GM19397 (cell line): Measurements from ENCODE around the gene MFSD6L.
"Not testable (repeated sequence)": the region's sequence is repeated elsewhere in the genome, so short reads cannot be mapped to it uniquely, and the experiment has no call there.

ENCODE experiments used
- ATAC-seq: cut with Tn5 transposase; IDR thresholded peaks from one replicate; pipeline ENCODE4 v1.9.1; 2021; ENCODE audit warnings: mild to moderate bottlenecking, moderate library complexity; ENCODE audit not compliant: unreplicated experiment

MFSD6L gene

DNA sequence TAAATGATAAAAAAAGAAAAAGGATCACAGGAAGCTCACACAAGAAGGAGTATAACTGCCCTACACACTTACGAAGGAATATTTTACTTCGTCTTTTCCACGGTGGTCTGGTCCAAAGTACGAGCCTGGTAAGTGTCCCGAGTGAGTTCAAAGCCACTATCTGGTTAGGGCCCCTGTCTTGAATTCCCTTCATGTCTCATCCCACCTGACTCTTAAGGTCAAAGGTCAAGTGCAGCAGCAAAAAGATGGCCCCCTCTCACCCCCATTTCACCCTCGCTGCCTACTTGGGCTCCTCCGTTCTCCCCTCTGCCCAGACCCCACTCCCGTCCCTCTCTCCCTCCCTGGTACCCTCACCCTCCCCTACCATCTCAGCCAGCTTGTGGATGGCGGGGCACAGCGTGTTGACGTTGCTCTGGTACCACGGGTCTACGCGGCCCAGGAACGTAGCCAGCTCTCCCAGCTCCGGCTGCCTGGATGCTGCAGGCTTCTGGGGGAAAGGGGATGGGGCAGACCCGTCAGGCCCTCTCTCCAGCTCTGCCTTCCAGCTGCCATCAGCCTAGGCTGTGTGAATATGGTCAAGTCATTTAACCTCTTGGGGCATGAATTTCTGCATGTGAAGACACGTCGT is 27.8 kb upstream of the MFSD6L start:
- no peak for ATAC-seq

DNA sequence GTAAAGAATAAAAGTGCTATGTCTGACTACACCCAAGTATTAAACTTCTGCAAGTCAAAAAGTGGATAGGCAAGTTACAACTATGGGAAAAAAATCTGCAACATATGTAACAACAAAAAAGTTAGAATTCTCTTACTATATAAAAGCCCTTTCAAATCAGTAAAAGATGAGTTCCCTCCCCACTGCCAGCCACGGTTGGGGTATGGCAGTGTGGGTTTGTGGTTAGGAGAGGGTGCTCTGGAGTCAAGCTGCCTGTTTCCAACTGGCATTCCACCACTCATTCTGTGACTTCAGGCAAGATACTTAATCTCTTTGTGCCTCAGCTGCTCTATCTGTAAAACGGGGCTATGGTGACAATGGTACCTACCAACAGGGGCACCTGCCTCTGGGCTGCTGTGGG is 26.6 kb upstream of the MFSD6L start:
- ATAC-seq: no peak

DNA sequence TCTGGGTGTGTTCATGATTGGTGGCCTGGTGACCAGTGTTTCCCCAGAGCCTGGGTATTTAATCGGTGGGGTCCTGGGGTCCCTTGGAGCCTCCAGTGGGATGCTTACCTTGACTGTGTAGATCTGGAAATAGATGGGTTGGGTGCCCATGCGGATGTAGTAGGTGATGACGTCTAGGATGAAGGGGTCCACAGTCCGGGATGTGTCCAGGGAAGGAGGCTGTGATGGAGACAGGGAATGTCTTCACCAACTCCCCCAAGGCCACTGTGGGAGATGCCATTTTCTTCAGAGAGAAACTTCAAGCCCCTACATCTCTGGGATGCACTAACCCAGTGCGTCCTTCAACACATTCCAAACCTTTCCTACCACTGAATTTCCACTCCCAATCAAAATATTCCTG is 24.1 kb upstream of the MFSD6L start:
- no peak for ATAC-seq

DNA sequence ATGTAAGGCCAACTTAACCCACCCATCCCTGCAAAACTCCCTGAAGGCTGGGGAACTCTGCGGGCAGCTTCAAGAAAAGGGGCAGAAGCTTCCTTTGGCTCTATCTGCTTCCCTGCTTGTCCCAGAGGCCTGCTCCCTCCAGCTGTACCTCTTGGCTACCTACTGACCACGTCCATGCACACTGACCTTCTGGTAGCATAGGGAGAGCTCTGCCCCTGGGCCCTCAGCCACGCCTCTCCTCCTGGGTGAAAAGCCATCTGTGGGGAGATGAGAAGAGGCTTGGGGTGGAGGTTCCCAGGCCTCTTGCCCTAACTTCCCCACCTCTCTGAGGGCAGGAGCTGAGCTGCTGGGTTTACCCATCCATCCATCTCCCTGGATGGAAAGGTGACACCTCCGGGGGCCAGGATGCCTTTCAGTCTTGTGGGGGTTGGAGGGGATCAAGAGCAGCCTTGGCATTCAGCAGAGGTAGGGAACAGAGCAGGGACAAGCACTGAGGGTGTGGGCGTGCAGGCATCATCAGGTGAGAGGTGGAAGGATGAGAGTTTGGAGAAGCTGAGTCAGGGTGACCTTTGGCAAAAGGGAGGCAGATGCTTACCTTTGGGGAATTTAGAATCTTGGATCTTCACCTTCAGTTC is 23.4 kb upstream of the MFSD6L start:
- no peak for ATAC-seq

DNA sequence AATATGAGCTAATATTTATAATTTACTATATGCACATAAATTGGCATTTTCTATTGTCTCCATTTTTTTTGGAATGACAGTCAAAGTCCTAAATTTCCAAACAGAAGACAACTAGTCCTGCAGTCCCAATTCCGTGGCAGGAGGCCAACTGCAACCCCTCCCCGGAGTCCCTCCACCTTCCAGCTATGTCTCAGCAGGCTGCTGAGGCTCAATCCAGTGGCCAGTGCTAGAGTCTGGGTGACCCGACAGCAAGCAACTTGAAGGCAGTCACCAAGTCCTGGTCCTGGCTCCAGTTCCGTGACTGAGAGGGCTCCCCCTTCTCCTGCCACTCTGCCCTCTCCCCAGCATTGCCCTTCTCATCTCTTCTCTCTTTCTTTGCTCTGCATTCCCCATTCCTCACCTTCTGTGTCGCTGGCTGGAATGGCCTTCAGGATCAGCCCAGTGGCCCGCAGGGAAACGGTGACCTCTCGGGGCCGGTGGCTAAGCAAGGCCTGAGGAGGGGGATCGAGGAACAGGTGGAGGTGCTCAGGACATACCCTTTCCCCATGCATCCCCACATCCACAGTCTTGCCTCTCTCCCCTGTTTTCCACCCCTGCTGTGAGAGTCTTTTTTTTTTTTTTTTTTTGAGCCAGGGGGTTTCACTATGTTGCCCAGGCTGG is 22.4 kb upstream of the MFSD6L start:
- no peak for ATAC-seq

DNA sequence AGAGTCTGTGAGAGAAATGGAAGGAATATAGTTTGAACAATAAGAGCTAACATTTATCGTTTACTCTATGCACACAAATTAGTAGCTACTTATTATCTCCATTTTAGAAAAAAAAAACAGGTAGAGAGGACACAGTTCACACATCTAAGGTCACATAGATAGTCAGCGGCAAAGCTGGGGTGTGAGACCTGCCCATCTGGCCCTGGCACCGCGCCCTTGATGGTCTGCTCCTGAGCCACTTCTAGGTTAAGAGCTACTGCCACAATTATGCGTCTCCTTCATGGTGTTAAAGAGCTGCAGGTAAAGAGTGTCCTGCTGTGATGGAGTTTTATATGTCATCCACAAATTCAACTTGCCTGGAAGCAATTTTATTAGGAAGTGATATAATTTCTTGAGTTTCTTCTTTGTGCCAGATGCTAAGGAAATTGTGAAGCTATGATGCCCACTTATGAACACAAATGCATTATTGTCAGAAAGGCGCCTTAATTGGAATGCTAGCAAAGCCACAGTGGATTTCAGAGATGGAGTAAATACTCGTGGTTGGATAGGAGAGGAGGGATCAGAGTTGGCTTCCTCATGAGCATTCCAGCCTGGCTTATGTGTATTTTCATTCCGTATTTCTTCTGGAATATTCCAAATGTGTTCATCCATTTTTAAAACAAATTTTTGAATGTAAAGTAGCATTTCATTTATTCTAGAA is 21.3 kb upstream of the MFSD6L start:
- no peak for ATAC-seq

DNA sequence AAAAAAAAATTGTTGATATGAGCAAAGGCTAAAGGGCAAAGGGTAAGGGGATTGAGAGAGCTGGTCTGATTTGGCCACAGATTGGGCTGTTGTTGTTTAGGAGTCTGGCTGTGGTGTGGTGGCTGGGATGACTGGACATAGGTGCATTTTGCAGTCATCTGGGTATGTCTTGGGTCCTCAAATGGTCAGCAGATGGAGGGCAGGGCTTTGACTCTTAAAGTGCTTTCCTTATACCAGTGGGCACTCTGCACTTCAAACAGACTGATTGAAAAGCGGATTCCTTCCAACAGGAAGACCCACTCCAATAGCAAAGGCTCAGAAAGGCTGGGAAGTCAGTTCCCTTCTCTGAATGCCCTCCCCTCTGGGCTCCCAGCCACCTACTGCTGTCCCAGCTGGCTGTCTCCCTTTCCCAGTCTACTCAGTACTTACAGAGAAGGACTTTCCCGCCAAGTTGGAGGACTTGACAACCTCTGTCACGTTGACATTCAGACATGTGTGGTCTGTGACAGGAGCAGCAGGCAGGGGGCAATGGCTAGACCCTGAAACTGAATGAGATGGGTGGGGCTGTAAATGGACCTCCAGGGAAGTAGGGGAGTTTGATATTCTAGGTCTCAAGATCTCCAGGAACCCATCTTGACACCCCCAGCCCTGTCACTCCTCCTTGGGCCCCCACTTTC is 19.6 kb upstream of the MFSD6L start:
- no peak for ATAC-seq

DNA sequence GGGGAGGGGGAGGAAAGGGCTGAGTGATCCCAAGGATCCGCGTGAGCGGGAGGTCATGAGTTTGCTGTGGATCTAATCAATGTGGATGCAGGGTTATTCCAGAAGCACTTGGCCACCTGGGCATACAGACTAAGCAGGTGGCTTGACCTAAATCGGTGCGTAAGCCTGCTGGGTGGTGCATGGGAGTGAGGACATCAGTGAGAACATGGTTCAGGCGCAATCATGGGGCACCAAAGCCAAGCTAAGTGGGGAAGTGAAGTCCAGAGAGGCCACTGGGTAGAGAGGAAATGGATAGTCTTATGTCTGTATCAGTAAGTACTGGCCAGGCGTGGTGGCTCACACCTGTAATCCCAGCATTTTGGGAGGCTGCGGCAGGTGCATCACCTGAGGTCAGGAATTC is 18.9 kb upstream of the MFSD6L start:
- no peak for ATAC-seq

DNA sequence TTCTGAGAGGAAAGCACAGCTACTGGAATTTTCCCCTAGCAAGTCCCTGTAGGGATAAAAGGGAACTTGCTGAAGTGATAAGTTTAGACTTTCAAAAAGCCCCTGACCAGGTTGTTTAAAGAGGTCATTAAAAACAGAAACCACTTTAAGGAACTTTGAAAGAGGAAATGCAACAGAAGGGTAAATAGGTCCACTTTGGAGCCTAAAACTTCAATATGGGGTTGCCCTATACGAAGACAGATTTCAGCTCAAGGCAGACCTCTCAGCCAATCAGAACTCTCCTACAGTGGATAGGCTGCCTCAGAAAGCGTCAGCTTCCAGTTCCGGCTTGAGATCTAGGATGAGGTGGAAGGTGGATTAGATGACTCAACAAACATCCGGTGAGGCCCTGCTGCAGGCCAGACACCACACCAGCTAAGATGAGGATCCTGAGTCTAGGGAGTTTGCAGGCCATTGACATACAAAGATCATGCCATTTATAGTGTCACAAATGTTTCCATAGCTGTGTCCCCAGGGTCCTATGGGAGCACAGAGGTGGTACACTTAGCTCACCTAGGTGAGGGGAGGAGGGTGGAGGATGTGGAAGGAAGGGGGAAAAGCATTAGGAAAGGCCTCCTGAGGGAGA is 7.9 kb upstream of the MFSD6L start:
- peak; percentile 80 for ATAC-seq

DNA sequence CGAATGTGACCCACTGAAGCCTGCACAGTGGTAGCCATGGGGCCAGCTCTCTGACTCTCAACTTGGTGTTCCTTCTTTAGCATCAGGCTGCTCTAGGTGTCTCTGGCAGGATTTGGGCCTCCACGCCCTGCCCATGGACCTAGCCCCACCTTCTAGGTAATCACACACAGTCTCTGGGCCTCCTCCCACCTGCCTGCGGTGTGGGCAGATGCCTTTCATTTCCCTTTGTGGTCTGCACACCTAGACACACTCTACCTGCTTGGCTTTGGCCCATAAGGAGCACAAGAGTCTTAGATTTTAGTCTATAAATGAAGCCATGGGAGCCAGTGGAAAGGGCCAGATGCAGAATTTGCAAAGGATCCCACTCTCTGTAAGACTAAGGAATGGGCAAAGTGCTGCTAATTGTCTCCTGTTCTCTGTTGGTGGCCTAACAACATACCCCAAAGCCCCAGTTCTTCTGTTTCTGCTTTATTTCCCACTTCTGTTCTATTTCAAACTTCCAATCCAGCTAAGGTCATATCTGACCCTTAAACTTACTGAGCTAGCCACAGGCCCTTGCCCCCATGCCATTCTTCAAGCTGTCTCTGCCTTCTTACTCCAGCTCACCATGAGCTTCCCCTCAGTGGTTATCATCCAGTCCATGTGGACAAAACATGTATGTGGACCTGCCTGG is 7.2 kb upstream of the MFSD6L start:
- ATAC-seq: no peak

DNA sequence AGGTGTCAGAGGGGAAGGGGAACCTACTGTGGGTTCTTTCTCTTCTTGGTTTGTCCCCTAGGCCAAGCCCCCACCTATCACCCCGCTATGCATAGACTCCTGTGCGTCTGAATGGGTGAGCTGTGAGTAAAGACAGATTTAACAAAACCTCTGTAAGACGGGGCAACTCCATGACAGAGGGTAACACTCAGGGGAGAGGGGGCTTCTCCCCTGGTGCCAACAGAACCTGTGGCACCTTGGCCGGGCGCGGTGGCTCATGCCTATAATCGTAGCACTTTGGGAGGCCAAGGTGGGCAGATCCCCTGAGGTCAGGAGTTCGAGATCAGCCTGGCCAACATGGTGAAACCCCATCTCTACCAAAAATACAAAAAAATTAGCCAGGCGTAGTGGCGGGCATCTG is 6.2 kb upstream of the MFSD6L start:
- ATAC-seq: not testable (repeated sequence)

DNA sequence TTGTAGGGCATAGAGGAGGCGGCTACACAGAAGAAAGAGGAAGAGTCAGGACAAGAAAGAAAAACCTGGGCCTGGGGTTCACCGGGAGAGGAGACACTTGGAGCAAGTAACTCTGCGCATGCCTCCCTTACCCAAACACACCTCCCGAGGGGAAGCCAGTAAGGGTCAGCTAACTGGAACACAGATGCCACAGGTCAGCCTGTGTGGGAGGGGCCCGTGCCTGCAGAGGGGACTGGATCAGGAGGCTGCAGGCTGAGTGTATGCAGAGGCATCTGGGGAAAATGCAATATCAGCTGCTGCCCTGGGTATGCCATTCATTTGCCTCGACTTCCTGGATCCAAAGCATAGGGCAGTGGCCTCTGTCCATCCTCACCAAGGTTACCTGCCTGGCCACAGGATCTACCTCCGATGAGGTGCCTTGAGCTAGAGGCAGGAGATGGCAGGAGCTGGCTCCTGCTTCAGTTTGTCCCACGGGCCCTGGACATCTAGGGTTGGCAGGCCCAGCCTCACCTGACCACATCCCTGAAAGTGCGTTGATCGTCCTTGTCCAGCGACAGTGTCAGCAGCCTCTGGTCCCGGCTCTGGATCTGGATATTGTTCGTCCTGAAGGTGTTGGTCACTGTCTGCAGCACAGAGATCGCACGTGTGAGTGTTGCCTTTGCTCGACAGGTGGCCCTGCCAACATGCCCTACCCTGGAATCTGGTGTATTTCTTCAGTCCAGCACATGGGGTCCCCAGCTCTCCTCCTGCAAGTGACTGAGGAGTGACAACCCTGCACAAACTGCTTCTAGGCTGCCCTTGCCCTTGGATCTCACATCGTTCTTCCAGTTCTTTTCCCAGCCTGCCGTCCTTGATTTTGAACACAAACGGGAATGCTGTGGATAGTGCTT is 4.6 kb upstream of the MFSD6L start:
- ATAC-seq: no peak

DNA sequence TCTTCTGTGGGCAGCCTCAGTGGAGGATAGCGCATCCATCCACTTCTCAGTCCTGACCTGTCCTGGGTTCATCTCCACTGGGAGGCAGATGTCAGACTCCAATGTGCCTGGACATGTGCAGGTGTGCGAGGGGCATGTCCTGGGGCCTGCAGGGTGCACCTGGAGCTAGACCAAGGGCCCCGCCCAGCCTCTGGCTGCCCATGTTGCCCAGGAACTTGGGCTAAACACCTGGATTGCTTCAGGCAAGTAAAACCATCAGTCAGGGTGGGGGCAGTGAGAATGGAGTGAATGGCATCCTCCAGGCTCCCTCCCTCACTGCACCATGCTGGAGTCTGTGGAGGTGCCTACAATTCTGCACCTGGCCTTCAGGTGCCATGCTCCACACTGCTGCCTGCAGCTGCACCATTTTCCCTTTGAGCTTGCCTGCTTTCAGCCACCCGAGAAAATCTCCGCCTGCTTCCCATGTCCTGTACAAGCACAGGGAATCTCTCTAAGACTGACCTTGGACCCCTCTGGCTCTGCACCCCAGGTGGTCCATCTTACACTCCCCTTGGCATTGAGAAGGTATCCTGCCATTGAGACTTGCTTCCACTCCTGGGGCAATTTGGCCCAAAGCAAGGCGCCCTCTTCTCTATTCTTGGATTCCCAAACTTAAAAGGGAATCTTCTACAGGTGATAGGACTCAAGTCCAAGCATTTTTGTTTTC is 2.1 kb upstream of the MFSD6L start:
- no peak for ATAC-seq

DNA sequence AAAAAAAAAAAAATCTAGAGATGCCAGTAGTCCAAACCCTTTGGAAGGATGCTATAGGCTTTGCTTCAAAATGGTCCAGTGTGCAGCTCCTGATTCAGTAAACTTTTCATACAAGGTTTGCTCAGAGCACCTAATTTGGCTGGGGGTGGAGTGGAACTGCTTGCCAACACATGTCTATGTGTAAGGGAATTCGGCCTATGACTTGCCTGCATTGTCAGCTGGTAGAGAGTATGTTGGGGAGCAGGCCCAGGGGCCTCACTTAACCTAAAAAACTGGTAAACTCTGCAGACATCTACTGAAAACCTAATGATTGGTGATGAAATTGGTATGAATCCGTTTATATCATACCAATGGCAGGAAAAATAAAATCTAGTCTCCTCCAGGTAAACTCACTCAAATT is 1.5 kb upstream of the MFSD6L start:
- no peak for ATAC-seq

DNA sequence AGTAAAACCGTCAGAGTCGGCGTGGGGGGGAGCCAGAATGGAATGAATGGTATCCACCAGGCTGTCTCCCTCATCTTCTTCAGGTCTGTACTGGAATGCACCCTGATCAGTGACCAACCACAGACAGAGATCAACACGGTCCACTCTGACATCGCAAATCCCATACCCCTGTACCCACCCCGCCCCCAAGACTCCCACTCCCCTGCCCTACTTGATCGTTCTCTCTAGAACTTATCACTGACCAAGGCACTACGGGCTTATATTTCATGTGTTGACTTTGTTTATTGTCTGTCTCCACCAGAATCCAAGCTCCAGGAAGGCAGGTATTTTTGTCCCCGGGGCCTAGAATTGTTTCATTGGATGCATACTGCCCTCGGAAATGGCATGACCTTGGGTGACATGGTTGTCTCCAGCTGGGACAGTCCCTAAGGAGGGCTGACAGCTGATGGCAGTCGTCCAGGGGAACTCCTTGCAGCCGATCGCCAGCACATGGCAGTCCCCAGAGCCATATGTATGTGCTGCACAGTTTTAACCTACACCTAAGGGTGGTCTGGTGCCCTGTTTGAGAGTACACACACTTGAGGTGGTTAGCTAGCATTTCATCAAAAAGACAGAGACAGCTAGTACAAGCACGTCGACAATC is 526 bp upstream of the MFSD6L start:
- no peak for ATAC-seq

DNA sequence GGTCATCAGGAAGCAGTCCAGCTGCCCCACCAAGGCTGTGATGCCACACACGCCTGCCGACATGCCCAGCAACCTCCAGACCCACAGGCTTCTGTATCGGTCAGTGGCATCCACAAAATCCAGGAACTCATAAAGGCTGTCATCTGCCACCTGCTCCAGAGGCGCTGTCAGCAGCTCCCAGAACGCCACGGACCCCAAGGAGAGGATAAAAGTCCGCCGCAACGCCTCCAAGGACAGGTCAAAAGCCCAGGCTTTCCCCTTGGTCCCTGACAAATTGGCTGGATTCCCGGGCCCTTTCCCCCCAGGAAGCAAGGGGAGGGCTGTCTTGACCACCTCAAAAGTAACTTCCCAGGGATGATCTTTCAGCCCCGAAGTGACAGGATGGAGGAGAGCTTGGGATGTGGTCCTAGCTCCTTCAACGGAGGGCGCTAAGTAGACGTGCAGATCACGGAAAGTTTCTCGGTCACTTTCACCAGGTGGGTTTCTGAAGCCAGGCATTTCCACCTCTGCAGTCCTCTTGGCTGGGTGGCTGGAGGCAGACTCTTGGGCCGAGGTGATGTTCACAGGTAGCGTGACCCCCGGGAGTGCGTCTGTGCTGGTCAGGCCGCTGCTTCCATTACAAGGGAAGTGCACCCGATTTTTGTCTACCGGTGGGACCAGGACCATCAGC is 854 bp downstream of the MFSD6L start:
- no peak for ATAC-seq

DNA sequence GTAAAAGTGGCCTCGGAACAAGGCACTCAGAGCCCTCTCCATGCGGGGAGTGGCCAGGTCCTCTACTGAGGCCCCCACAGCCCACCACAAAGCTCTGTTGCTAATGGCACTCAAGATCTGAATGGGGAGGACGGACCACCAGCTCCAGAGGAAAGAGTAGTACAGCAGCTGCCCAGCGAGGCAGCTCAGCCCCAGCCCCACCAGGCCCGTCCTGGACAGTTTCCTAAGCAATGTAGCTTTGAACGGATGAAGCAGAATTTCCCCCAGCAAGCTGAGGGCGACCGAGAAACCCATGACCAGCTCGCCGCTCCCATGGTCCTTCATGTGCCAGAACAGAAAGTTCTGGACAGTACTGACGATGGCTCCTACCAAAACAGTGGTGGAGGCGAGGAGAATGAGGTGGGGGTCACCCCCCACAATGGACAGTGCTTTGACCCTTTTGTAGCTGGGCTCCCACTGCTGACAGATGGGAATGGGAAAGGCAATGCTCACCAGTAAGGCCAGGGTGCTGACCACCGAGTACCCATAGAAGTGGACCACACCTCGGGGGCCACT is 1.5 kb downstream of the MFSD6L start:
- no peak for ATAC-seq
